ENCODE results near the gene GREM2.

- TF ChIP-seq CTCF (IDR thresholded peaks at IDR 0.05 in 2 of 3, conservative IDR thresholded peaks at IDR 0.05 in 1 of 3; ENCODE audit: control insufficient read depth in 2 of 3, extremely low read depth in 1 of 3, insufficient read depth in 1 of 3, low read depth in 3 of 3, low read length in 3 of 3) (no peak), GABPA (IDR thresholded peaks at IDR 0.05; ENCODE audit: low read depth) (no peak), JUND (IDR thresholded peaks at IDR 0.05; ENCODE audit: low read depth, low read length) (0 out of 2 replicates have a peak, but pooled peaks have one; percentile 37), HCFC1 (IDR thresholded peaks at IDR 0.05; ENCODE audit: low read length) (no peak), RAD21 (IDR thresholded peaks at IDR 0.05; ENCODE audit: insufficient read depth, low read depth, low read length) (no peak), POLR2AphosphoS5 (IDR thresholded peaks at IDR 0.05; ENCODE audit: low read length) (no peak)
These were observed 137.8 kb downstream of the GREM2 start for GRCh38 chr1:240474133-240474614.

All from GM12878 (cell line).